ENCODE measurements around the gene KHNYN.

The KHNYN gene

DNA sequence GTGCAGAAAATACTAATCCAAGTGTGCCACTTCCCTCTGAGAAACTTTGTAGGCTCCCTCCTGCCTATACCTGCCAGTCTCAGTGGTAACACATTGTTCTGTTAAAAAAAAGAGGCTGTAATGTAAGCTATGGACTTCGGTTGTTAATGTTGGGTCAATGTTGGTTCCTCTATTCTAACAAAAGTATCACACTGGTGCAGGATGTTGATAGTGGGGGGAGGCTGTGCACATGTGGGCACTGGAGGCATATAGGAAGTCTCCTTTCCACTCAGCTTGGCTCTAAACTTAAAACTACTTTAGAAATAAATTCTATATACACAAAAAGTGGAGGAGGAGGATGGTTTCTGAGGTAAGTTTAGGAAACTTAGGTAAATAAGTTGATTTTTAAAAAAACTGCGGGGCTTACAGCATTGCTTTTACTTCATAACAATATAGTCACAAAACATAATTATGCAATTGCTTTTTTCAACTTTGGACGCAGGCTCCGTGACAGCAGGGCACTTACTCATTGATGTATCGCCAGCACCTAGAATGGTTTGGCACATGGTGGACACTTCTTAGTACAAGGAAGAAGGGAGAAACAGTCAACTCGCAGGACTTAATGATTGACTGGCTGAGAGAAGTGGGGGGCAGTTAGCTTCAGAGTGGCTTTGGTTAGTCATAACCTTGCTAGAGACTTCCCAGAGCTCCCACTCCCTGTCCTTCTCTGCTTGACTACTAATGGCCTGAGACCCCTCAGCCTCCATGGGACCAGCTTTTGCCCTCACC lies 38.9 kb upstream of the KHNYN start (continued):
- no peak for TF ChIP-seq ZNF610 (tag by site-specific recombination; IDR thresholded peaks at IDR 0.05; ENCODE audit: borderline replicate concordance)

DNA sequence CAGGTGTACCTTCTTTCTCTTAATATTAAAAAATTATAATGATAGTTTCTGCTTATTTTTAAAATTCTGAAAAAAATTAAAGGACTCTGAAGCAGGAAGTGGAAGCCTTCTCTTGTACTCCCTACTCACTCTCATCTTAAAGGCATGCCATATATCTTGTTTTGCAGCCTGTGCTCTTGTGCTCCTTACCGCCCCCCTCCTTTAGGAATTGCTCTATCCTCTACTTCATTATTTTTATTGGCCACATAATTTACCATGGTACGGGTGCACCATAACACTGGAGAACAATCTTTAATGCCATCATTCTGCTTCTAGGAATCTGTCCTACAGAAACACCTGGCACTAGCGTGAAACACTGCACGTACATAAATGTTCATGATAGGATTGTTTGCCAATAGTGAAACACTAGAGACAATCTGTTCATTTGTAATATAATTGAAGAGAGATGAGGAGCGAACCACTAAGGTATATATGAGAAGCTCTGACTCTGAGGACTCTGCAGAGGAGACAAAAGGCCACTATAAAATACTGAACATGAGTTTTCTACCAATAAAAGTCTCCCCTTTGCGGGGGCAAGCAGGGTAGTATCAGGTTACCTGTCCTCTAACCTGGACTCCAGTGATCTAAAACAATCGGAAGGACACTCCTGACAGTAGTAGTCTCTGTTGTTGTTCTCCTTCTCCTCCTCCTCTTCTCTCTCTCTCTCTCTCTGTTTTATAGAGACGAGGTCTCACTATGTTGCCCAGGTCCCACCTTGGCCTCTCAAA lies 37.2 kb upstream of the KHNYN start:
- POLR2A ChIA-PET: interaction anchor here (1.1 to 1.3 kb wide), 2 partner anchors 14 to 26 kb away, joined by 4 read pairs; no protein-coding TSS in a partner anchor
- Histone ChIP-seq H3K4me1 (ENCODE audit: control insufficient read depth, insufficient read depth, low read length) (peaks cover 18% of the 10 kb centered on the region), H3K4me3 (ENCODE audit: low read depth, low read length) (no peak overlapping the region), H3K9me3 (ENCODE audit: control insufficient read depth, insufficient read depth, low read depth, low read length) (no peaks in the 10 kb centered on the region), H3K27ac (ENCODE audit: extremely low read depth, low read depth, low read length) (peak overlapping the region; percentile 55), H3K36me3 (ENCODE audit: control insufficient read depth in 2 of 2, insufficient read depth in 1 of 2, low read length in 2 of 2) (no peaks in the 10 kb centered on the region)
- CTCF ChIA-PET: interaction anchor here (0.7 to 1.2 kb wide), 5 partner anchors 12 to 579 kb away, joined by 3 to 4 read pairs (median 3); no protein-coding TSS in a partner anchor
- TF ChIP-seq, protein P1, sequence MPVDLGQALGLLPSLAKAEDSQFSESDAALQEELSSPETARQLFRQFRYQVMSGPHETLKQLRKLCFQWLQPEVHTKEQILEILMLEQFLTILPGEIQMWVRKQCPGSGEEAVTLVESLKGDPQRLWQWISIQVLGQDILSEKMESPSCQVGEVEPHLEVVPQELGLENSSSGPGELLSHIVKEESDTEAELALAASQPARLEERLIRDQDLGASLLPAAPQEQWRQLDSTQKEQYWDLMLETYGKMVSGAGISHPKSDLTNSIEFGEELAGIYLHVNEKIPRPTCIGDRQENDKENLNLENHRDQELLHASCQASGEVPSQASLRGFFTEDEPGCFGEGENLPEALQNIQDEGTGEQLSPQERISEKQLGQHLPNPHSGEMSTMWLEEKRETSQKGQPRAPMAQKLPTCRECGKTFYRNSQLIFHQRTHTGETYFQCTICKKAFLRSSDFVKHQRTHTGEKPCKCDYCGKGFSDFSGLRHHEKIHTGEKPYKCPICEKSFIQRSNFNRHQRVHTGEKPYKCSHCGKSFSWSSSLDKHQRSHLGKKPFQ (tag by site-specific recombination; IDR thresholded peaks at IDR 0.05): 0 out of 2 replicates have a peak, but pooled peaks have one; percentile 12
- TF ChIP-seq ZNF24 (tag by site-specific recombination; IDR thresholded peaks at IDR 0.05): 0 out of 2 replicates have a peak, but pooled peaks have one; percentile 10
- TF ChIP-seq ZNF660 (tag by site-specific recombination; IDR thresholded peaks at IDR 0.05): no peak
- 0 out of 2 replicates have a peak, but pooled peaks have one; percentile 31 for TF ChIP-seq SP7 (tag by site-specific recombination; IDR thresholded peaks at IDR 0.05)
- no peak for TF ChIP-seq ZNF768 (tag by site-specific recombination; IDR thresholded peaks at IDR 0.05)
- TF ChIP-seq ZNF837 (tag by site-specific recombination; IDR thresholded peaks at IDR 0.05): no peak
- peak; percentile 11; the same call in 1 of the 2 replicates for TF ChIP-seq MZF1 (tag by site-specific recombination; IDR thresholded peaks at IDR 0.05; ENCODE audit: borderline replicate concordance)
- TF ChIP-seq ZNF121 (tag by site-specific recombination; IDR thresholded peaks at IDR 0.05): 0 out of 2 replicates have a peak, but pooled peaks have one; percentile 29
- TF ChIP-seq, protein P2, sequence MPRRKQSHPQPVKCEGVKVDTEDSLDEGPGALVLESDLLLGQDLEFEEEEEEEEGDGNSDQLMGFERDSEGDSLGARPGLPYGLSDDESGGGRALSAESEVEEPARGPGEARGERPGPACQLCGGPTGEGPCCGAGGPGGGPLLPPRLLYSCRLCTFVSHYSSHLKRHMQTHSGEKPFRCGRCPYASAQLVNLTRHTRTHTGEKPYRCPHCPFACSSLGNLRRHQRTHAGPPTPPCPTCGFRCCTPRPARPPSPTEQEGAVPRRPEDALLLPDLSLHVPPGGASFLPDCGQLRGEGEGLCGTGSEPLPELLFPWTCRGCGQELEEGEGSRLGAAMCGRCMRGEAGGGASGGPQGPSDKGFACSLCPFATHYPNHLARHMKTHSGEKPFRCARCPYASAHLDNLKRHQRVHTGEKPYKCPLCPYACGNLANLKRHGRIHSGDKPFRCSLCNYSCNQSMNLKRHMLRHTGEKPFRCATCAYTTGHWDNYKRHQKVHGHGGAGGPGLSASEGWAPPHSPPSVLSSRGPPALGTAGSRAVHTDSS (tag by site-specific recombination; IDR thresholded peaks at IDR 0.05): peak; percentile 49
- TF ChIP-seq OSR2 (tag by site-specific recombination; IDR thresholded peaks at IDR 0.05): peak; percentile 71
- TF ChIP-seq ZNF701 (tag by site-specific recombination; IDR thresholded peaks at IDR 0.05): no peak
- TF ChIP-seq ZXDB (tag by site-specific recombination; IDR thresholded peaks at IDR 0.05): peak; percentile 27; the same call in 1 of the 2 replicates
- TF ChIP-seq ZNF561 (tag by site-specific recombination; IDR thresholded peaks at IDR 0.05; ENCODE audit: borderline replicate concordance): 0 out of 2 replicates have a peak, but pooled peaks have one; percentile 11
- TF ChIP-seq, protein P3, sequence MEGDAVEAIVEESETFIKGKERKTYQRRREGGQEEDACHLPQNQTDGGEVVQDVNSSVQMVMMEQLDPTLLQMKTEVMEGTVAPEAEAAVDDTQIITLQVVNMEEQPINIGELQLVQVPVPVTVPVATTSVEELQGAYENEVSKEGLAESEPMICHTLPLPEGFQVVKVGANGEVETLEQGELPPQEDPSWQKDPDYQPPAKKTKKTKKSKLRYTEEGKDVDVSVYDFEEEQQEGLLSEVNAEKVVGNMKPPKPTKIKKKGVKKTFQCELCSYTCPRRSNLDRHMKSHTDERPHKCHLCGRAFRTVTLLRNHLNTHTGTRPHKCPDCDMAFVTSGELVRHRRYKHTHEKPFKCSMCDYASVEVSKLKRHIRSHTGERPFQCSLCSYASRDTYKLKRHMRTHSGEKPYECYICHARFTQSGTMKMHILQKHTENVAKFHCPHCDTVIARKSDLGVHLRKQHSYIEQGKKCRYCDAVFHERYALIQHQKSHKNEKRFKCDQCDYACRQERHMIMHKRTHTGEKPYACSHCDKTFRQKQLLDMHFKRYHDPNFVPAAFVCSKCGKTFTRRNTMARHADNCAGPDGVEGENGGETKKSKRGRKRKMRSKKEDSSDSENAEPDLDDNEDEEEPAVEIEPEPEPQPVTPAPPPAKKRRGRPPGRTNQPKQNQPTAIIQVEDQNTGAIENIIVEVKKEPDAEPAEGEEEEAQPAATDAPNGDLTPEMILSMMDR (tag by site-specific recombination; IDR thresholded peaks at IDR 0.05): peak; percentile 47; the same call in 1 of the 2 replicates
- 0 out of 2 replicates have a peak, but pooled peaks have one; percentile 18 for TF ChIP-seq ZNF366 (tag by site-specific recombination; conservative IDR thresholded peaks at IDR 0.05)
- peak; percentile 43; the same call in 1 of the 2 replicates for TF ChIP-seq ZNF341 (tag by site-specific recombination; IDR thresholded peaks at IDR 0.05; ENCODE audit: low read depth)
- 0 out of 2 replicates have a peak, but pooled peaks have one; percentile 5 for TF ChIP-seq ZNF184 (tag by site-specific recombination; IDR thresholded peaks at IDR 0.05)
- TF ChIP-seq GLIS1 (tag by site-specific recombination; IDR thresholded peaks at IDR 0.05): peak; percentile 35; the same call in 1 of the 2 replicates
- peak; percentile 50; the same call in 1 of the 2 replicates for TF ChIP-seq MYNN (tag by site-specific recombination; IDR thresholded peaks at IDR 0.05; ENCODE audit: borderline replicate concordance)
- TF ChIP-seq MEIS1 (CRISPR knock-in tag; IDR thresholded peaks at IDR 0.05; ENCODE audit: borderline replicate concordance): no peak
- TF ChIP-seq, protein P4, sequence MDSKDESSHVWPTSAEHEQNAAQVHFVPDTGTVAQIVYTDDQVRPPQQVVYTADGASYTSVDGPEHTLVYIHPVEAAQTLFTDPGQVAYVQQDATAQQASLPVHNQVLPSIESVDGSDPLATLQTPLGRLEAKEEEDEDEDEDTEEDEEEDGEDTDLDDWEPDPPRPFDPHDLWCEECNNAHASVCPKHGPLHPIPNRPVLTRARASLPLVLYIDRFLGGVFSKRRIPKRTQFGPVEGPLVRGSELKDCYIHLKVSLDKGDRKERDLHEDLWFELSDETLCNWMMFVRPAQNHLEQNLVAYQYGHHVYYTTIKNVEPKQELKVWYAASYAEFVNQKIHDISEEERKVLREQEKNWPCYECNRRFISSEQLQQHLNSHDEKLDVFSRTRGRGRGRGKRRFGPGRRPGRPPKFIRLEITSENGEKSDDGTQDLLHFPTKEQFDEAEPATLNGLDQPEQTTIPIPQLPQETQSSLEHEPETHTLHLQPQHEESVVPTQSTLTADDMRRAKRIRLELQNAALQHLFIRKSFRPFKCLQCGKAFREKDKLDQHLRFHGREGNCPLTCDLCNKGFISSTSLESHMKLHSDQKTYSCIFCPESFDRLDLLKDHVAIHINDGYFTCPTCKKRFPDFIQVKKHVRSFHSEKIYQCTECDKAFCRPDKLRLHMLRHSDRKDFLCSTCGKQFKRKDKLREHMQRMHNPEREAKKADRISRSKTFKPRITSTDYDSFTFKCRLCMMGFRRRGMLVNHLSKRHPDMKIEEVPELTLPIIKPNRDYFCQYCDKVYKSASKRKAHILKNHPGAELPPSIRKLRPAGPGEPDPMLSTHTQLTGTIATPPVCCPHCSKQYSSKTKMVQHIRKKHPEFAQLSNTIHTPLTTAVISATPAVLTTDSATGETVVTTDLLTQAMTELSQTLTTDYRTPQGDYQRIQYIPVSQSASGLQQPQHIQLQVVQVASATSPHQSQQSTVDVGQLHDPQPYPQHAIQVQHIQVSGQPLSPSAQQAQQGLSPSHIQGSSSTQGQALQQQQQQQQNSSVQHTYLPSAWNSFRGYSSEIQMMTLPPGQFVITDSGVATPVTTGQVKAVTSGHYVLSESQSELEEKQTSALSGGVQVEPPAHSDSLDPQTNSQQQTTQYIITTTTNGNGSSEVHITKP (tag by site-specific recombination; IDR thresholded peaks at IDR 0.05): peak; percentile 87
- TF ChIP-seq, protein P5, sequence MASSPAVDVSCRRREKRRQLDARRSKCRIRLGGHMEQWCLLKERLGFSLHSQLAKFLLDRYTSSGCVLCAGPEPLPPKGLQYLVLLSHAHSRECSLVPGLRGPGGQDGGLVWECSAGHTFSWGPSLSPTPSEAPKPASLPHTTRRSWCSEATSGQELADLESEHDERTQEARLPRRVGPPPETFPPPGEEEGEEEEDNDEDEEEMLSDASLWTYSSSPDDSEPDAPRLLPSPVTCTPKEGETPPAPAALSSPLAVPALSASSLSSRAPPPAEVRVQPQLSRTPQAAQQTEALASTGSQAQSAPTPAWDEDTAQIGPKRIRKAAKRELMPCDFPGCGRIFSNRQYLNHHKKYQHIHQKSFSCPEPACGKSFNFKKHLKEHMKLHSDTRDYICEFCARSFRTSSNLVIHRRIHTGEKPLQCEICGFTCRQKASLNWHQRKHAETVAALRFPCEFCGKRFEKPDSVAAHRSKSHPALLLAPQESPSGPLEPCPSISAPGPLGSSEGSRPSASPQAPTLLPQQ (tag by site-specific recombination; IDR thresholded peaks at IDR 0.05): peak; percentile 41; the same call in 1 of the 2 replicates

All from HEK293 (cell line).